Inflammatory macrophage (primary cell): ENCODE results near the gene CLDN22.

Experiments used
- DNase-seq, 2 donors: peaks; one replicate each; pipeline ENCODE4 v3.0.0-alpha.2; 2020 to 2022

CLDN22 gene

GRCh38 chr4:183321079-183321478 lies 1.0 kb upstream of the CLDN22 start:
- DNase-seq, result no peak

- DNase-seq, result no peak
Observed at GRCh38 chr4:183318656-183319055, 1.4 kb downstream of the CLDN22 start.

GRCh38 chr4:183314806-183315205 lies 5.3 kb downstream of the CLDN22 start:
- DNase-seq, result no peak

GRCh38 chr4:183314336-183314735 lies 5.7 kb downstream of the CLDN22 start:
- no peak for DNase-seq

GRCh38 chr4:183312841-183313240 lies 7.2 kb downstream of the CLDN22 start:
- DNase-seq, result no peak

GRCh38 chr4:183306811-183307210 lies 13.3 kb downstream of the CLDN22 start:
- no peak for DNase-seq

GRCh38 chr4:183304538-183304937 lies 15.5 kb downstream of the CLDN22 start:
- DNase-seq, result no peak

GRCh38 chr4:183304067-183304466 lies 16.0 kb downstream of the CLDN22 start:
- DNase-seq, result no peak

- DNase-seq, result peak; percentile 55 to 75
Observed at GRCh38 chr4:183303301-183303700, 16.8 kb downstream of the CLDN22 start.

- DNase-seq, result no peak
Observed at GRCh38 chr4:183300655-183301054, 19.4 kb downstream of the CLDN22 start.

- no peak for DNase-seq
Observed at GRCh38 chr4:183300070-183300469, 20.0 kb downstream of the CLDN22 start.

GRCh38 chr4:183299464-183299863 lies 20.6 kb downstream of the CLDN22 start:
- DNase-seq, result no peak

- no peak for DNase-seq
Observed at GRCh38 chr4:183297675-183298074, 22.4 kb downstream of the CLDN22 start.

- DNase-seq, result no peak
Observed at GRCh38 chr4:183295711-183296110, 24.4 kb downstream of the CLDN22 start.

- DNase-seq, result no peak
Observed at GRCh38 chr4:183291070-183291469, 29.0 kb downstream of the CLDN22 start.

GRCh38 chr4:183289688-183290087 lies 30.4 kb downstream of the CLDN22 start:
- peak; percentile 5 to 14 for DNase-seq

GRCh38 chr4:183288955-183289354 lies 31.1 kb downstream of the CLDN22 start:
- DNase-seq, result no peak

- no peak for DNase-seq
Observed at GRCh38 chr4:183287677-183288076, 32.4 kb downstream of the CLDN22 start.

GRCh38 chr4:183287309-183287659 lies 32.8 kb downstream of the CLDN22 start:
- no peak for DNase-seq

GRCh38 chr4:183286590-183287308 lies 33.3 kb downstream of the CLDN22 start:
- no peak for DNase-seq

GRCh38 chr4:183285886-183286285 lies 34.2 kb downstream of the CLDN22 start:
- DNase-seq, result no peak

GRCh38 chr4:183284965-183285364 lies 35.1 kb downstream of the CLDN22 start:
- DNase-seq, result no peak

- no peak for DNase-seq
Observed at GRCh38 chr4:183284258-183284785, 35.8 kb downstream of the CLDN22 start.

GRCh38 chr4:183276106-183276505 lies 44.0 kb downstream of the CLDN22 start:
- no peak for DNase-seq

GRCh38 chr4:183272384-183272783 lies 47.7 kb downstream of the CLDN22 start:
- DNase-seq, result no peak
